Kidney (tissue), 14 donors: ENCODE data around the gene PHF13. TPM values are rescaled to one million over a fixed set of nuclear protein-coding genes. Genes with fewer than 3 reads are reported as not detected.

Experiments used
- DNase-seq, 5 donors: peaks; one replicate each; pipeline ENCODE4 v3.0.0-alpha.2; 2013 to 2020
- FAIRE-seq: peaks from 2 replicates; lab custom pipeline; 2012; peaks lifted over from hg19 to GRCh38; lab: Jason Lieb, UNC
- H3K27ac ChIP-seq, 2 donors: one replicate each; pipeline ENCODE4 v1.7.0; 2013; ENCODE audit warnings: low read depth in 2 of 2, low read length in 2 of 2, inconsistent platforms in 1 of 2
- H3K27me3 ChIP-seq: one replicate; pipeline ENCODE4 v1.7.1; 2013; ENCODE audit warnings: low read length, inconsistent platforms; ENCODE audit not compliant: control insufficient read depth, insufficient read depth
- H3K36me3 ChIP-seq, 3 donors: one replicate each; pipeline versions ENCODE4 v1.7.0 to v1.7.1; 2013; ENCODE audit warnings: low read length in 3 of 3, control low read depth in 1 of 3, inconsistent platforms in 1 of 3; ENCODE audit not compliant: insufficient read depth in 3 of 3, control insufficient read depth in 2 of 3
- H3K4me1 ChIP-seq, 3 donors: one replicate each; pipeline versions ENCODE4 v1.7.0 to v1.7.1; 2013; ENCODE audit warnings: low read length in 3 of 3, inconsistent platforms in 1 of 3, low read depth in 1 of 3; ENCODE audit not compliant: control insufficient read depth in 2 of 3, insufficient read depth in 2 of 3
- H3K4me3 ChIP-seq, 3 donors: one replicate each; pipeline versions ENCODE4 v1.7.0 to v1.8.1; 2013; ENCODE audit warnings: low read length in 3 of 3, control low read depth in 1 of 3, inconsistent platforms in 1 of 3
- H3K9ac ChIP-seq, 3 donors: one replicate each; pipeline versions ENCODE4 v1.7.0 to v1.7.1; 2013; ENCODE audit warnings: low read length in 3 of 3, control low read depth in 1 of 3, inconsistent platforms in 1 of 3
- H3K9me3 ChIP-seq, 3 donors: one replicate each; pipeline versions ENCODE4 v1.7.0 to v1.7.1; 2013; ENCODE audit warnings: low read length in 3 of 3, control low read depth in 1 of 3, inconsistent platforms in 1 of 3; ENCODE audit not compliant: control insufficient read depth in 2 of 3, insufficient read depth in 1 of 3
- intact Hi-C: fragments of 100-400 bp; cut with DNase I; formaldehyde crosslinking; loops from one replicate; pipeline ENCODE4 v1.11.1; 2022
- polyA plus RNA-seq: library from polyadenylated mRNA; stranded (reverse); fragments of 350-450 nt; fragmentation: Illumina TruSeq; extraction: RNeasy Lipid Tissue Mini Kit (QIAGEN cat#74804); gene quantifications from one replicate; pipeline ENCODE4 v1.2.3, GENCODE V29; 2014; ENCODE audit warnings: low read depth, low replicate concordance; ENCODE audit not compliant: insufficient read depth
- total RNA-seq: library from RNA; stranded (reverse); fragmentation: NEBNext Ultra II Directional; extraction: Animal tissue kit (Norgen Biotek cat#: 25700); gene quantifications from one replicate; pipeline ENCODE4 v1.2.1, GENCODE V29; 2021
- TF ChIP-seq, protein P1 (sequence below): IDR thresholded peaks from 3 replicates; pipeline ENCODE4 v1.5.1; 2012; ENCODE audit warnings: mild to moderate bottlenecking, moderate library complexity, borderline replicate concordance; ENCODE audit not compliant: insufficient read depth; ENCODE audit errors: extremely low read depth
- donor health status: control.
- donor health status: control.
- donor health status: control.
- donor health status: control.
- donor health status: control.
- donor health status: DM: yes; HTN: yes; CAD: no.
- donor health status: Normal renal cell carcinoma (clear cell type).

The PHF13 gene
- total and polyA plus RNA-seq, 2 donors from 2014 or later, result 6.0 to 11.0 TPM

DNA sequence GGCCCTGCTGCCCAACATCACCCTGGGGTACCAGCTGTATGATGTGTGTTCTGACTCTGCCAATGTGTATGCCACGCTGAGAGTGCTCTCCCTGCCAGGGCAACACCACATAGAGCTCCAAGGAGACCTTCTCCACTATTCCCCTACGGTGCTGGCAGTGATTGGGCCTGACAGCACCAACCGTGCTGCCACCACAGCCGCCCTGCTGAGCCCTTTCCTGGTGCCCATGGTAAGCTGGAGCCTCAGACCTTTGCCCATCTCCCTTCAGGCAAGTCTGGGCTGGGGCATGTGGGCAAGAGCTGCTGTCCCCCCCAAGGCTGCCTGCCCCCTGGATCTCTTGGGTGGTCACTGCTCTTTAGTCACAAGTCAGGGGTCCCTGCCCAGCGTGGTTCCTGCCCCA, 42.5 kb upstream of the PHF13 start:
- intact Hi-C loops, result no loop called here

DNA sequence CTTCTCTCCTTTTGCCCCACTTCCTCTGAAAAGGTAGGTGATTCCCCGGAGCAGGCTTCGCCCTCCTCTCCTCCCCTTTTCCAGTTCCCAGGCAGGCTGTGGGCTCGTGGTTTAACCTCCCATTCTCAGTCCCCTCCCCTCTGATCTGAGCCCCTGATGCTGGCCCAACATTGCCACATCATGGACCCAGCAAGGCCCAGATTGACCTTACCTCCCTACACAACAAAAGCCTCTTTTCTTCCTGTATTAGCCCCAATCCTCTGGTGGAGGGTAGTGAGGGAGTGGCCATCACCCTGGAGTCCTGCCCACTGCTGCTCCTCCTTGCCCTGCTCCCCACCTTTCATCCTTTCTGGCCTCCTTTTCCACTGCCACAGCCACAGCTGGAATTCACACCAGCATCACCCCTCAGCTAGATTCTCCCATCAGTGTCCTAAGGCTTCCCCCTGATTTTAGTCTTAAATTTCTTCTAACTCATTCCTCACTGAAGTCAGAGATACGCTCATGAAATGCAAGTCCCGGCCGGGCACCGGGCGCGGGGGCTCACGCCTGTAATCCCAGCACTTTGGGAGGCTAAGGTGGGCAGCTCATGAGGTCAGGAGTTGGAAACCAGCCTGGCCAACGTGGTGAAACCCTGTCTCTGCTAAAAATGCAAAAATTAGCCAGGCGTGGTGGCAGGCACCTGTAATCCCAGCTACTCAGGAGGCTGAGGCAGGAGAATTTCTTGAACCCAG, 40.7 kb upstream of the PHF13 start:
- DNase-seq, result no peak
- intact Hi-C loops, result no loop called here

More for the DNA sequence above, 42.5 kb upstream of the PHF13 start:
- no peak overlapping the region for H3K9ac ChIP-seq
- H3K27ac ChIP-seq, result no peak overlapping the region
- no peak for DNase-seq
- H3K4me1 ChIP-seq, result no peaks in the 10 kb centered on the region
- H3K27me3 ChIP-seq, result no peaks in the 10 kb centered on the region
- H3K36me3 ChIP-seq, result no peaks in the 10 kb centered on the region
- peaks cover 0 to 2% (median 0%) of the 10 kb centered on the region in 3 donors for H3K9me3 ChIP-seq
- no peak overlapping the region for H3K4me3 ChIP-seq
- FAIRE-seq, result no peak
- TF ChIP-seq, protein P1, sequence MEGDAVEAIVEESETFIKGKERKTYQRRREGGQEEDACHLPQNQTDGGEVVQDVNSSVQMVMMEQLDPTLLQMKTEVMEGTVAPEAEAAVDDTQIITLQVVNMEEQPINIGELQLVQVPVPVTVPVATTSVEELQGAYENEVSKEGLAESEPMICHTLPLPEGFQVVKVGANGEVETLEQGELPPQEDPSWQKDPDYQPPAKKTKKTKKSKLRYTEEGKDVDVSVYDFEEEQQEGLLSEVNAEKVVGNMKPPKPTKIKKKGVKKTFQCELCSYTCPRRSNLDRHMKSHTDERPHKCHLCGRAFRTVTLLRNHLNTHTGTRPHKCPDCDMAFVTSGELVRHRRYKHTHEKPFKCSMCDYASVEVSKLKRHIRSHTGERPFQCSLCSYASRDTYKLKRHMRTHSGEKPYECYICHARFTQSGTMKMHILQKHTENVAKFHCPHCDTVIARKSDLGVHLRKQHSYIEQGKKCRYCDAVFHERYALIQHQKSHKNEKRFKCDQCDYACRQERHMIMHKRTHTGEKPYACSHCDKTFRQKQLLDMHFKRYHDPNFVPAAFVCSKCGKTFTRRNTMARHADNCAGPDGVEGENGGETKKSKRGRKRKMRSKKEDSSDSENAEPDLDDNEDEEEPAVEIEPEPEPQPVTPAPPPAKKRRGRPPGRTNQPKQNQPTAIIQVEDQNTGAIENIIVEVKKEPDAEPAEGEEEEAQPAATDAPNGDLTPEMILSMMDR, result no peak

DNA sequence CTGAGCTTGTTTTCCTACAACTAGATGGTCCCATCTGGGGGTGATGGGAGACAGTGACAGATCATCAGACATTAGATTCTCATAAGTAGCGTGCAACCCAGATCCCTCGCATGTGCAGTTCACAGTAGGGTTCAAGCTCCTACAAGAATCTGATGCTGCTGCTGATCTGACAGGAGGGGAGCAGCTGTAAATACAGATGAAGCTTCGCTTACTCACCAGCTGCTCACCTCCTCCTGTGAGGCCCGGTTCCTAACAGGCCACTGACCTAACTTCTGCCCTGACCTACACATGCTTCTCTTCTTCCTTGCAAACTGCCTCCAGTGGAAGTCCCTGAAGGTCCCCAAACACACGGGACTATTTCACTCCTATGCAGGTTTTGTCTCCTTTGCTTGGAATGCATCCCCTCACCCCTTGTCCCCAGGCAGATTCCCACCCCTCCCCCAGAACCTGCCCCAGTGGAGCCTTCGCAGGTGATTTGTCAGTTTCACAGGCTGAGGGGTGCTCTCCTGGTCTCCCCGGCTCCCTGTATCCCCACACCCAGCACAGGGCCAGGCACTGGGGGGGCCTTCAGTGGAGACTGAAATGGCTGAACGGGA, 39.4 kb upstream of the PHF13 start:
- Histone ChIP-seq H3K4me1 (peaks cover 0 to 3% (median 3%) of the 10 kb centered on the region in 3 donors), H3K36me3 (no peaks in the 10 kb centered on the region), H3K9me3 (peaks cover 0 to 2% (median 0%) of the 10 kb centered on the region in 3 donors), H3K4me3 (no peak overlapping the region), H3K27ac (no peak overlapping the region), H3K27me3 (no peaks in the 10 kb centered on the region), H3K9ac (no peak overlapping the region)
- FAIRE-seq (no peak), DNase-seq (no peak)
- intact Hi-C loops, result no loop called here
- TF ChIP-seq, protein P1, result no peak

More for the DNA sequence above, 40.7 kb upstream of the PHF13 start:
- H3K36me3 ChIP-seq, result no peaks in the 10 kb centered on the region
- TF ChIP-seq, protein P1, result no peak
- H3K9me3 ChIP-seq, result peaks cover 0 to 2% (median 0%) of the 10 kb centered on the region in 3 donors
- no peaks in the 10 kb centered on the region for H3K4me1 ChIP-seq
- no peaks in the 10 kb centered on the region for H3K27me3 ChIP-seq
- no peak overlapping the region for H3K4me3 ChIP-seq
- H3K27ac ChIP-seq, result no peak overlapping the region
- no peak overlapping the region for H3K9ac ChIP-seq
- no peak for FAIRE-seq
